HEK293T (cell line): Measurements from ENCODE around the gene CRYBA2.

Experiments used
- CTCF ChIA-PET: fragments of 350-600 bp; formaldehyde crosslinking; extraction: SDS; loops from one replicate; lab custom pipeline; 2021; ENCODE audit warnings: antibody characterized with exemption, inconsistent platforms; lab: Yijun Ruan, JAX
- POLR2A ChIA-PET: fragments of 350-600 bp; formaldehyde crosslinking; extraction: SDS; loops from one replicate; lab custom pipeline; 2020; ENCODE audit warnings: antibody characterized with exemption, inconsistent platforms; lab: Yijun Ruan, JAX
- DNase-seq: peaks from one replicate; pipeline ENCODE4 v3.0.0; 2012; ENCODE audit warnings: mixed read lengths; ENCODE audit errors: extremely low spot score
- ARNT ChIP-seq: fragments of 450-650 bp; IDR thresholded peaks from 2 replicates; pipeline ENCODE4 v1.6.1; 2017; ENCODE audit warnings: mild to moderate bottlenecking
- BHLHE40 ChIP-seq: fragments of 450-650 bp; IDR thresholded peaks from 2 replicates; pipeline ENCODE4 v1.6.1; 2016; ENCODE audit warnings: mild to moderate bottlenecking, moderate library complexity, borderline replicate concordance
- CTBP1 ChIP-seq: fragments of 450-650 bp; IDR thresholded peaks from 2 replicates; pipeline ENCODE4 v1.6.1; 2016; ENCODE audit warnings: borderline replicate concordance
- ELF4 ChIP-seq: fragments of 450-650 bp; IDR thresholded peaks from 2 replicates; pipeline ENCODE4 v1.6.1; 2017; ENCODE audit warnings: antibody characterized with exemption
- FOXA1 ChIP-seq: fragments of 450-650 bp; IDR thresholded peaks from 2 replicates; pipeline ENCODE4 v1.6.1; 2016; ENCODE audit warnings: mild to moderate bottlenecking
- FOXK2 ChIP-seq: fragments of 450-650 bp; IDR thresholded peaks from 2 replicates; pipeline ENCODE4 v1.6.1; 2016; ENCODE audit warnings: mild to moderate bottlenecking
- FOXM1 ChIP-seq: fragments of 450-650 bp; IDR thresholded peaks from 2 replicates; pipeline ENCODE4 v1.6.1; 2017; ENCODE audit warnings: mild to moderate bottlenecking, borderline replicate concordance
- HDGF ChIP-seq: fragments of 450-650 bp; IDR thresholded peaks from 2 replicates; pipeline ENCODE4 v1.6.1; 2017; ENCODE audit warnings: antibody characterized with exemption, borderline replicate concordance
- L3MBTL2 ChIP-seq: fragments of 450-650 bp; conservative IDR thresholded peaks from 2 replicates; pipeline ENCODE4 v1.6.1; 2016; ENCODE audit warnings: mild to moderate bottlenecking
- LEF1 ChIP-seq: fragments of 450-650 bp; IDR thresholded peaks from 2 replicates; pipeline ENCODE4 v1.6.1; 2017; ENCODE audit warnings: mild to moderate bottlenecking, borderline replicate concordance
- NFRKB ChIP-seq: fragments of 450-650 bp; IDR thresholded peaks from 2 replicates; pipeline ENCODE4 v1.6.1; 2016; ENCODE audit warnings: mild to moderate bottlenecking, moderate library complexity
- SP1 ChIP-seq: fragments of 450-650 bp; IDR thresholded peaks from 2 replicates; pipeline ENCODE4 v1.6.1; 2017
- SUZ12 ChIP-seq: fragments of 450-650 bp; IDR thresholded peaks from 2 replicates; pipeline ENCODE4 v1.6.1; 2016; ENCODE audit warnings: mild to moderate bottlenecking
- TARDBP ChIP-seq: fragments of 450-650 bp; IDR thresholded peaks from 2 replicates; pipeline ENCODE4 v1.6.1; 2016
- ZNF384 ChIP-seq: fragments of 450-650 bp; IDR thresholded peaks from 2 replicates; pipeline ENCODE4 v1.6.1; 2016
- TF ChIP-seq, protein P1 (sequence below): fragments of 450-650 bp; IDR thresholded peaks from 2 replicates; pipeline ENCODE4 v1.6.1; 2016

The CRYBA2 gene

GRCh38 chr2:219022041-219022440 is 28.8 kb upstream of the CRYBA2 start:
- ChIA-PET CTCF (interaction anchor here (2.0 kb wide), 1 partner anchor 8 kb away, joined by 10 read pairs; no protein-coding TSS in a partner anchor), POLR2A (no interaction called here)
- no peak for DNase-seq
- TF ChIP-seq HDGF (no peak), FOXK2 (no peak)
- TF ChIP-seq, protein P1, sequence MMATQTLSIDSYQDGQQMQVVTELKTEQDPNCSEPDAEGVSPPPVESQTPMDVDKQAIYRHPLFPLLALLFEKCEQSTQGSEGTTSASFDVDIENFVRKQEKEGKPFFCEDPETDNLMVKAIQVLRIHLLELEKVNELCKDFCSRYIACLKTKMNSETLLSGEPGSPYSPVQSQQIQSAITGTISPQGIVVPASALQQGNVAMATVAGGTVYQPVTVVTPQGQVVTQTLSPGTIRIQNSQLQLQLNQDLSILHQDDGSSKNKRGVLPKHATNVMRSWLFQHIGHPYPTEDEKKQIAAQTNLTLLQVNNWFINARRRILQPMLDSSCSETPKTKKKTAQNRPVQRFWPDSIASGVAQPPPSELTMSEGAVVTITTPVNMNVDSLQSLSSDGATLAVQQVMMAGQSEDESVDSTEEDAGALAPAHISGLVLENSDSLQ, result no peak

DNA sequence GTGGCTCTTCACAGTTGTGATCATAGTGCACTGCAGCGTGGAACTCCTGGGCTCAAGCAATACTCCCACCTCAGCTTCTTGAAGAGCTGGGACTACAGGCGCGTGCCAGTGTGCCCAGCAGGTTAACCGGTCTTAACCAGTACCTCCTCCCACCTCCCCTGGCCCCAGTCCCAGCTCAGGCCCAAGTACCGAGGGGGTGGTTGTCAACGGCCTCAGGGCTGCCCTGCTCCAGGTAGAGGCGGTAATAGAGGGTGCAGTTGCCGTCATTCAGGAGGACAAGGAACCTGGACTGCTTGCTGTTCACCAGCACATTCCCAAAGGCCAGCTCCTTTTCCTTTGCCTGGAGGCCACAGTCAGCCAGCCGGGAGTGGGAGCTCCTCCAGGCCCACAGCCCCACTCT is 28.4 kb upstream of the CRYBA2 start:
- TF ChIP-seq LEF1, result no peak
- no peak for TF ChIP-seq ARNT
- TF ChIP-seq FOXM1, result no peak
- TF ChIP-seq FOXK2, result no peak
- TF ChIP-seq CTBP1, result no peak
- TF ChIP-seq SUZ12, result no peak
- no peak for TF ChIP-seq HDGF
- TF ChIP-seq BHLHE40, result no peak
- TF ChIP-seq L3MBTL2, result no peak
- TF ChIP-seq TARDBP, result no peak
- TF ChIP-seq NFRKB, result no peak
- POLR2A ChIA-PET, result no interaction called here
- CTCF ChIA-PET, result interaction anchor here (2.0 kb wide), 1 partner anchor 8 kb away, joined by 10 read pairs; no protein-coding TSS in a partner anchor
- DNase-seq, result no peak

DNA sequence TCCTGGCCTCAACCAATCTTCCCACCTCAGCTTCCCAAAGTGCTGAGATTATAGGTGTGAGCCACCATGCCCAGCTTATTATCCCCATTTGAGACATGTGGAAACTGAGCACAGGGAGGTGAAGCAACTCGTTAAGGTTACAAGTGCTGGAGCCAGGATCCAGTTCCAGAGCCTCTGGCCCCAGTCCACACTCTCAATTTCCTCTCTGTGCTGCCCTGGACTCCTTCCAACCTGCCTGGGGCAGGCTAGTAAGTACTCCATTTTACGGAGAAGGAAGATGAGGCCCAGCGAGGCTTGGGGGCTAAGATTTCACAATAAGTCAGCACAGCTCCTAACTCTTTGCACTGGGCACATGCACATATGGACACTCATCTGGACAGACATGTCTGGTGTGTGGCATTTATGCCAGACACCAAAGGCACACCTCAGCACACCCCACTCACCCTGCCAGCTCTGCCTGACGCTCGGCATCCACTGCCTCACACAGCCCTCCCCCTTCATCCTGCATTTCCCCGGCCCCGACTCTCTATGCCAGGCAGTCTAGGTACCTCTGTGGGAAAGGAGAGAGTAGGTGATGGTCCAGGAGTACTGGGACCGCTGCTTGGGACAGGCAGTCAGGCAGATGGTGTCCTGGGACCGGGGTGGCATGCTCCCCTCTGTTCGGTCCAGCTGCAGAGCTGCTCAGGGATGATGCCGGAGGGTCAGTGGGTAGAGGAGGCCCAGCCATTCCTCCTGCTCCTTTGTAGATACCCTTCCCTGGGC is 27.6 kb upstream of the CRYBA2 start:
- no peak for TF ChIP-seq SP1
- TF ChIP-seq FOXK2, result no peak
- TF ChIP-seq NFRKB, result no peak
- no peak for TF ChIP-seq SUZ12
- TF ChIP-seq FOXA1, result no peak
- no peak for TF ChIP-seq LEF1
- TF ChIP-seq CTBP1, result no peak
- no peak for TF ChIP-seq BHLHE40
- ChIA-PET CTCF (interaction anchor here (2.0 kb wide), 1 partner anchor 9 kb away, joined by 10 read pairs; no protein-coding TSS in a partner anchor), POLR2A (no interaction called here)
- no peak for DNase-seq

DNA sequence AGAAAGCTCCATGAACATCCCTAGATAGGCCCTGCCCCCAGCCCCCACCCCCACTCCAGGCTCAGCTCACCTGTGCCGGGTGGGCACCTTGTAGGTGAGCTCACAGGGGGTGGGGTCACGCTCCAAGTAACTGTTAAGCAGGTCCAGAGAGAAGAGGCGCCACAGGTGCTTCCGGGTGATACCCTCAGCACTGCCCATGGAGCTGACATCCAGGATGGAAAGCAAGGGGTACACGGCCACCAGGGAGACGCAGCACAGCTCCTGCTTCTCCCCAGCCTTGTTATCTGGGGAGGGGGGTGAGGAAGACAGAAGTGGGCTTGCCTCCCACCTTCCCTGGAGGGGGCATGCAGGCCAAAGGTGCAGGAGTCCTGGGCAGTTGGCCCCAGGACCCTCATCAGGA is 26.2 kb upstream of the CRYBA2 start:
- no peak for TF ChIP-seq FOXK2
- TF ChIP-seq ARNT, result no peak
- no peak for TF ChIP-seq SP1
- TF ChIP-seq SUZ12, result no peak
- no peak for TF ChIP-seq FOXA1
- no peak for TF ChIP-seq NFRKB
- TF ChIP-seq ELF4, result no peak
- TF ChIP-seq LEF1, result no peak
- TF ChIP-seq, protein P1, result no peak
- TF ChIP-seq HDGF, result no peak
- TF ChIP-seq ZNF384, result no peak
- no peak for TF ChIP-seq CTBP1
- no peak for TF ChIP-seq BHLHE40
- no peak for TF ChIP-seq FOXM1
- TF ChIP-seq TARDBP, result no peak
- no peak for TF ChIP-seq L3MBTL2
- POLR2A ChIA-PET, result no interaction called here
- CTCF ChIA-PET, result interaction anchor here (1.0 to 1.1 kb wide), 2 partner anchors 10 to 39 kb away, joined by 3 to 5 read pairs; no protein-coding TSS in a partner anchor
- DNase-seq, result no peak

DNA sequence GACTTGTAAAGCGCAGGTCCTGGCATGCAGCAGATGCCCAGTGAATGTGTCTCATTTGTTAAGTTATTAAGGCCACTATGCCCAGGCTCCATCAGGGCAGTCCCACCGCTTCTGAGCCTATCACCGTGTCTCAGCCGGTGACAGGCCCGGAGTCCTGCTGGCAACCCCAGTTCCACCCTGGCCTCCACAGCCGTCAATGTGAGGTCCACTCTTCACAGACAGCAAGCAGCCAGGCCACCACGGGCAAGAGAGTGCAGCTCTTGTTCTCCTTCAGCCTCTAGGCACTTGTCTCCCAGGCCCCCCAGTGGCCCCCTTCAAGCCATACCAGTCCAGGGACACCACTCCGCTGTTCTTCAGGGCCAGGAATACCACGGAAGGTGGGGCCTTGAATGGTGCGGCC is 25.5 kb upstream of the CRYBA2 start:
- POLR2A ChIA-PET, result no interaction called here
- DNase-seq, result no peak
- CTCF ChIA-PET, result interaction anchor here (1.0 to 1.4 kb wide), 3 partner anchors 11 to 39 kb away, joined by 3 to 5 read pairs (median 4); no protein-coding TSS in a partner anchor
- no peak for TF ChIP-seq ELF4
- TF ChIP-seq, protein P1, result no peak
- TF ChIP-seq SP1, result no peak
- TF ChIP-seq HDGF, result no peak
- no peak for TF ChIP-seq ARNT
- TF ChIP-seq BHLHE40, result no peak
- no peak for TF ChIP-seq TARDBP
- no peak for TF ChIP-seq SUZ12
- TF ChIP-seq FOXK2, result no peak
- no peak for TF ChIP-seq FOXM1
- no peak for TF ChIP-seq FOXA1
- TF ChIP-seq CTBP1, result no peak
- TF ChIP-seq LEF1, result no peak
- TF ChIP-seq ZNF384, result no peak
- TF ChIP-seq L3MBTL2, result no peak
- no peak for TF ChIP-seq NFRKB

DNA sequence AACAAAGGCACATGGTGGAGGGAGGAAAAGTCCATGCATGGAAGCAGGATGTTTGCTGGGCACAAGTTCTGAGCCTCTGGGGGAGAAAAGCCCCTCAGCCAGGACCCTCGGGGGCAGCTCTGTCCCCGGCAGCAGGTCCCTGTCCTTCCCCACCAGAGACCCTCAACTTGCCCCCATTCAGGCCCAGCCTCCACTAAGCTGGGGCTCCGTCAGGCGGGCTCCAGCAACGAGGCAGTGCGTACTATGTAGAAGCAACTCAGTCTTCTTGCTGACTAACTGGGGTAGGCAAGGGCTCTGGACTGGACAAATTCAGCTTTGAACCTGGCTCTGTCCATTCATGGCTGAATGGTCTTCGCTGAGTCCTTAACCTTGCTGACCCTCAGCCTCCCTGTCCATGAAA is 25.1 kb upstream of the CRYBA2 start:
- ChIA-PET CTCF (interaction anchor here (0.9 to 1.4 kb wide), 2 partner anchors 12 to 86 kb away, joined by 3 to 4 read pairs; no protein-coding TSS in a partner anchor), POLR2A (no interaction called here)
- TF ChIP-seq CTBP1 (no peak), SP1 (no peak), FOXK2 (no peak), FOXA1 (no peak), SUZ12 (no peak), ZNF384 (no peak), BHLHE40 (no peak), FOXM1 (no peak), ELF4 (no peak), LEF1 (no peak), NFRKB (no peak), HDGF (no peak), ARNT (no peak), L3MBTL2 (no peak), TARDBP (no peak)
- TF ChIP-seq, protein P1, result no peak
- no peak for DNase-seq
